Measurements from ENCODE around the gene B3GAT1.
A peak's percentile ranks its signal among the peaks of the same experiment; 100 is the strongest.

The B3GAT1 gene

GRCh38 chr11:134374891-134375550 is 37.0 kb downstream of the B3GAT1 start:
- DNase-seq (ENCODE audit: low read depth in 3 of 3, low spot score in 1 of 3), result no peak

GRCh38 chr11:134374171-134374570 is 37.9 kb downstream of the B3GAT1 start:
- DNase-seq (ENCODE audit: low read depth in 3 of 3, low spot score in 1 of 3), result no peak

DNA sequence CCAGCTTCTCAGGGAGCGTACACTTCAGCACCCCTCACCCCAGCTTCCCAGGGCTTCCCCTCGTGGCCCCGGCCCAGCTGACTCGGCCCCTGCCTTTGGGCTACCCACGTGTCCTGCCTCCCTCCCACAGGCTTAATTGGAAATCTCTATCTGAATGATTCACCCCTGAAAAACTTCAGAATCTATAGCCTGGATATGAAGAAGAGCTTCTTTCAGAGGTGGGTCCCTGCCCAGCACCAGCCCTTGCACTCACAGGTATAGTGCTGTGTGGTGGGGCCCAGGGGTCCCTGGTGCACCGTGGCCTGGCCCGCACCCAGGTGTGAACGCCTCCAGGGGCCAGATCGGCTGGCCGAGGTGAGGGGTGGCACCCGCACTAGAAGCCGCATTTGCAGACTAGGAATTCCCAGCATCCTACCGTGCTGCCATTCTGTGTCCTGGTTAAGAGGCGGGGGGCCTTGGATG is 38.4 kb downstream of the B3GAT1 start:
- DNase-seq (ENCODE audit: low read depth in 3 of 3, low spot score in 1 of 3), result no peak

- DNase-seq (ENCODE audit: low read depth in 3 of 3, low spot score in 1 of 3), result no peak
Observed at GRCh38 chr11:134372961-134373360, 39.1 kb downstream of the B3GAT1 start.

- DNase-seq (ENCODE audit: low read depth in 3 of 3, low spot score in 1 of 3), result no peak
Observed at GRCh38 chr11:134372536-134372935, 39.5 kb downstream of the B3GAT1 start.

DNA sequence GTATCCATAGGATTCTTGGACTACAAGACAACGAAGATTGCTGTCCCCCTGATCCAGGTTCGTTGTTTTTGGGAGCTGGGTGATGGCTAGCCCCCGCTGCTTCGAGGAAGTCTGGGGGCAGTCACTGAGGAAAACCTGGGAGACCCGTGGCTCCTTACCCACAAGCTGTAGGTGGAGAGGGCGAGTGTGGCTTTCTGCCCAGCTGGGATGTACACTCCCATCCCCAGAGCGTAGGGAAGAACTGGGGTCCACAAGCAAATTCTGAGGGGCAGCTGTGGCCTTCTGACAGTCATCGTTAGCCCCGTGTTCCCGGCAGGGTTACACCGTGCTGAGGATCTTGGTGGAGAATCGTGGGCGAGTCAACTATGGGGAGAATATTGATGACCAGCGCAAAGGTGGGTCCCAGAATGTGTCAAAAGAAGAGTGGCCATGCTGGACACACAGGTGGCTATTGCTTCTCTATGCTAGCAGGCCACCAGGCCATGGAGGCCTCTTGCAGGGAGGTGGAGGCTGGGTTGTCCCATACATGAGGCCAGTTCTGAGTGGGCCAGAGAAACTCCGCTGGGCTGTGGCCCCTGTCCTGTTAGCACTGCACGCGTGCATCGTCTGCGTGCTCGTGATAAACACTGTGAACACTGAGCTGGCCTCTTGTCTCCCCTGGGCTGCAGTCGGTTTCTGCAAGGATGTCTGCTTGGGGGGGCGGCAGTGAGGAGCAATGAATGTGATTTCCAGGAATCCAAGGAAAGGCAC is 40.4 kb downstream of the B3GAT1 start:
- DNase-seq (ENCODE audit: low read depth in 3 of 3, low spot score in 1 of 3), result no peak

- no peak for DNase-seq (ENCODE audit: low read depth in 3 of 3, low spot score in 1 of 3)
Observed at GRCh38 chr11:134370526-134371435, 41.3 kb downstream of the B3GAT1 start.

DNA sequence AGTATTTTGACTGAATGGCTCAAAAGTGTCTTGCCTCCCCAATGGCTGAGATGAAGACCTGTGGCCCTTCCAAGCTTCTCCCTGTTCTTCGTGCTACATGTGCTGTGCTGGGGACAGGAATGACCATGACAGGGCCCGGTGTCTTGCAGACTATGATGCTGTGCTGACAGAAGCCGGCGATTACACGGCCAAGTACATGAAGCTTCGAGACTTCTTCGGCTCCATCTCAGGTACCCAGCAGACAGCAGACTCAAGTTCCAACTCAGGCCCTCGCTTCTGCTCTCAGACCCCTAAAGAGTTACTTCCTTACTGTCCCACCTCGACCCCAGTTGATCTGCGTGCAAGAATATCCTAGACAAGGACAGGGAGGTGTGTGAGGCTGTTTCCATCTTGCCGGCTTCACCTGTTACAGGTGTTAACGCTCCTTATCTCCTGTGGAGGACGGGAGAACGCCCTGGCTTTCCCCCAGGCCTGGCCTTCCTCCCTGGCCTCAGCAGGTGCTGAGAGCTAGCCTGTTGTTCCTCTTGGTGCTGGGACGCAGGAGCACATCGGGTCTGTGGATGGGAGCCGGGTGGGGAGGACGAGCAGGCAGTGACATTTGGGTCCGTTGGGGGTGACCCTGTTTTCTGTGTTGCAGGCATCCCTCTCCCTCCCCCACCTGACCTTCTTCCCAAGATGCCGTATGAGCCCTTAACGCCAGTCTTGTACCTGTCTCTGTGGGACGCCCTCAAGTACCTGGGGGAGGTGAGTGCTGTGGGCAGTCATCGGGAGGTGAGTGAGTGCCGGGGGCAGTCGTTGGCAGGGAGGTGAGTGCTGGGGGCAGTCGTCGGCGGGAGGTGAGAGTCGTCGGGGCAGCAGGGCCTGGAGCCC is 42.2 kb downstream of the B3GAT1 start:
- DNase-seq (ENCODE audit: low read depth in 3 of 3, low spot score in 1 of 3), result no peak

DNA sequence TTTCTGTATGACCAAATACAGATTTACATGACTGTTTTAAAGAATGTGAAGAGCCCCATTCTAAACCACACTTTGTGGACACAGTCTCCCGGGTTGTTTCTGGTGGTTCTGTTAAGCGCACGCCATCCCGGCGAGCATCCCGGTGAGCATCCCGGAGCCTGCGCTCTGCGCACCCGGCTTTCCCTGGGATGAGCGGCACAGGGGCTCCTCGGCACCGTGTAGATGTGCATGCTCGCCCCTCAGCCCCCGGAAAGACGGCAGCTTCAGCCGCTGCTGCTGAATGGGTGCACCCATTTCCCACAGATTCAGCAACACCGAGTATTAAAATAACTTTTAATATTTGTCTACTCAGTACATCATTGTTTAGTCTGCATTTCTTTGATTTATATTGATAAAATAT is 44.3 kb downstream of the B3GAT1 start:
- DNase-seq (ENCODE audit: low read depth in 3 of 3, low spot score in 1 of 3), result no peak

- DNase-seq (ENCODE audit: low read depth in 3 of 3, low spot score in 1 of 3), result no peak
Observed at GRCh38 chr11:134366254-134366653, 45.8 kb downstream of the B3GAT1 start.

DNA sequence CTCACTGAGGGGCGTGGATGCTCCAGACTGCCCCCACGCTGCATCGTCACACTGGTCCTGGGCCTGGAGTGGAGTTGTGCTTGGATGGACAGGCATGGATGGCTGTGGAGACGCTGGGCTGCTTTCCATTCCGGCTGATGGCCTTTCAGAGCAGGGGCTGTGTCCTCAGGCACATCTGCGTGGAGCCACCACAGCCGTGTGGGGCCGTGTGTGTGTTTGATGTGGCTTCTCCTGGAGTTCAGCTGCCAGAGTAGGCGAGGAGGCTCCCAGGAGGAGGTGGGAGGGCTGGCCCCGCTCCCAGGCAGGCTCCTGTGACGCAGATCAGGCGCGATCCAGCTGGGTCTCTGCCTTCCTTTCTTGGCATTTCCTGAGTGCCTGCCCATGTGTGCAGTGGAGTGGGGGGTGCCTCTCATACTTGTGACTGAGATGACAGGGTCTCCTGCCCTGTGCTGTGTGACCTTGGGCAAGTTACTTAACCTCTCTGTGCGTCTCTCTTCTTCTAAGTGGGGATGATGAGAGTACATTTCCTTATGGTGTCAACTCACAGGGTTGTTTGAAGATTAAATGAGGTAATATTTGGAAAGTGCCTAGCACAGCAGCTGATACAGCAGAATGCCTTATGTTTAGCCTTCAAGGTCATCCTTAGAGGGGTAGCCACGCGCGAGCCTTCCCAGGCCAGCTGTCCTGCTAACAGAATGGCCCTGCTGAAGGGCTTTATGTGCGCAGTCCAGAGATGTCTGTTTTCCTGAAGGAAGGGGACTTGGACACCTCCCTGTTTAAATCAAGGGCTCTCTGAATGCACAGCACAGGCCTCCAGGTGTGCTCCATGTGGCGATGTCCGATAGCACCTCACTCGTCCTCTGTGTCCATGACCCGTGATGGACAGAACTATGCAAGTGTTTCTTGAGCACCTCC is 46.8 kb downstream of the B3GAT1 start:
- no peak for DNase-seq (ENCODE audit: low read depth in 3 of 3, low spot score in 1 of 3)

- no peak for DNase-seq (ENCODE audit: low read depth in 3 of 3, low spot score in 1 of 3)
Observed at GRCh38 chr11:134364261-134364660, 47.8 kb downstream of the B3GAT1 start.

GRCh38 chr11:134363592-134363991 is 48.5 kb downstream of the B3GAT1 start:
- no peak for DNase-seq (ENCODE audit: low read depth in 3 of 3, low spot score in 1 of 3)

GRCh38 chr11:134363161-134363560 is 48.9 kb downstream of the B3GAT1 start:
- no peak for DNase-seq (ENCODE audit: low read depth in 3 of 3, low spot score in 1 of 3)

GRCh38 chr11:134362192-134362901 is 49.7 kb downstream of the B3GAT1 start:
- DNase-seq (ENCODE audit: low read depth in 3 of 3, low spot score in 1 of 3), result no peak

- DNase-seq (ENCODE audit: low read depth in 3 of 3, low spot score in 1 of 3), result no peak
Observed at GRCh38 chr11:134361661-134362060, 50.4 kb downstream of the B3GAT1 start.

DNA sequence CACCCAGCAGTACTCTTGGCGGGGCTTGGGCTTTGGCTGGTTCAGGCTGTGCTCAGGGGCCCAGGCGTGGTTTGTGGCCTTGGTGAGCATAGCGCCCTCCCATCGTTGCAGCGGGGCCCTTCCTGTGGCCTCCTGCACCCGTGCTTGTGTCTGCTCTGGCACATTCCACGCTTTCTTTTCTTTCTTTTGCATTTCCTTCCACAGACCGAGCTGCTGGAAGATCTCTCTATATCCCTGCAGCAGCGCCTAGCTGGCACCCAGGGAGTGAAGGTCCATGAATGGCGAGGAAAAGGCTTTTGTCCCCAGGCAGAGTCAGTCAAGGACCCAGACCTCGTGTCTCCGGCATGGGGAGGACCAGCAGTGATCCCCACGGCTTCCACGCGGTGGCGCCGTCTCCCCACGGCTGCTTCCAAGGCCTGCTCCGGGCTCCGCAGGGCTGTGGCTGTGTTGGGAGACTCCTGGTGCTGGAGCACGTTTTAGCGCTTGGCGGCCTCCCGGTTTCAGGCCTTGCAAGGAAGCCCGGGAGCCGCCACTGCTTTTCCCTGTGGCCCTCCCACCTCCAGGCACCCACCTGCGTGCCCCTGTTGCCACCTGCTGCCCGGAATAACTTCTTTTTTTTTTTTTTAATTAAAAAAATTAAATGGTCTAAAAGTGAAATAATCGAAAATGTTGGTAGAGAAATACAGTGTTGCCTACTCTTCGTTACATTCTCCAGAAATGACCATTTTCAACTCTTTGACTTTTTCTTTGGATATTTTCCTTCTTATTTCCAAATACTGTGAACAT is 51.8 kb downstream of the B3GAT1 start:
- DNase-seq (ENCODE audit: low read depth in 3 of 3, low spot score in 1 of 3), result peak; percentile 9 to 61 (median 33)

DNA sequence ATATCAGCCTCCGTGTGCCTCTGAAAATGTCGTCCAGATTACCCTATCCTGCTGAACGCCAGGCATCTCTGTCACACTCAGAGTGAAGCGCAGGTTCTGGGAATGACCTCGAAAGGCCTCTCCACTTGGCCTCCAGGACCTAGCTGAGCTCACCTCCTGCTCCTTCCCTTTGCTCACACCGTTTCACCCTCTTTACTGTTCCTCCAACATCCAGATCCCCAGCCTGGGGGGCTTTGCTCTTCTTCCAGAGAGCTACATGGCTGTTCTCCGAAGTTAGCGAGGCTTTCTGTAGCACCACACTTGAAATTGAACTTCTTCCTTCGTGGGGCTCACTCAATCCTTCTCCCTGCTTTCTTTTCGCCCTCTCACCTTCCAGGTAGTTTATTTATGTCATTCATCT is 52.4 kb downstream of the B3GAT1 start:
- no peak for DNase-seq (ENCODE audit: low read depth in 3 of 3, low spot score in 1 of 3)
